PC-3 (cell line): ENCODE measurements around the gene RNLS. TPM values are rescaled to one million over a fixed set of nuclear protein-coding genes. Genes with fewer than 3 reads are reported as not detected.

Experiments used
- ATAC-seq: fragments of 200-7000 bp; cut with Tn5 transposase; 2 replicates; pipeline ENCODE4 v1.9.1; 2020; ENCODE audit warnings: mild to moderate bottlenecking, moderate library complexity
- BruUV-seq: library from RNA; stranded (reverse); fragments of 400-500 nt; replicated peaks from 2 replicates; lab custom pipeline; 2021; lab: Mats Ljungman, UMichigan
- CTCF ChIA-PET: fragments of 300-600 bp; sonication (Branson Sonifier 250); formaldehyde crosslinking; loops from one replicate; lab custom pipeline; 2022; ENCODE audit warnings: antibody characterized with exemption; lab: Charles Lee
- POLR2A ChIA-PET: fragments of 300-600 bp; sonication (Branson Sonifier 250); formaldehyde crosslinking; loops from one replicate; lab custom pipeline; 2022; ENCODE audit warnings: antibody characterized with exemption; ENCODE audit not compliant: unreplicated experiment; lab: Charles Lee
- DNase-seq: peaks from one replicate; pipeline ENCODE4 v3.0.0-alpha.2; 2015
- H2AFZ ChIP-seq: fragments of 300-600 bp; sonication (generic); 2 replicates; pipeline ENCODE4 v1.6.0; 2016; ENCODE audit warnings: antibody characterized with exemption, low read length
- H3F3A ChIP-seq: fragments of 300-600 bp; sonication (generic); one replicate; pipeline ENCODE4 v1.6.0; 2017; ENCODE audit warnings: antibody characterized with exemption, low read length, control low read depth, mild to moderate bottlenecking; ENCODE audit not compliant: unreplicated experiment
- H3K27ac ChIP-seq: fragments of 300-600 bp; sonication (generic); 2 replicates; pipeline ENCODE4 v1.5.1; 2016; ENCODE audit warnings: mild to moderate bottlenecking, low read length
- H3K27me3 ChIP-seq: fragments of 300-600 bp; sonication (generic); 2 replicates; pipeline ENCODE4 v1.6.1; 2016; ENCODE audit warnings: low read length, mixed read lengths
- H3K36me3 ChIP-seq: fragments of 300-600 bp; sonication (generic); 2 replicates; pipeline ENCODE4 v1.6.1; 2016; ENCODE audit warnings: low read depth, mixed run types, low read length, mixed read lengths
- H3K4me1 ChIP-seq: fragments of 300-600 bp; sonication (generic); 2 replicates; pipeline ENCODE4 v1.5.1; 2016; ENCODE audit warnings: low read length; ENCODE audit not compliant: insufficient read depth
- H3K4me2 ChIP-seq: fragments of 300-600 bp; sonication (generic); 2 replicates; pipeline ENCODE4 v1.6.0; 2016; ENCODE audit warnings: low read length
- H3K4me3 ChIP-seq: fragments of 300-600 bp; sonication (generic); 2 replicates; pipeline ENCODE4 v1.5.1; 2016; ENCODE audit warnings: mild to moderate bottlenecking, low read length, mixed read lengths
- H3K79me2 ChIP-seq: fragments of 300-600 bp; sonication (generic); 2 replicates; pipeline ENCODE4 v1.6.1; 2017; ENCODE audit warnings: low read length, mixed read lengths
- H3K9ac ChIP-seq: fragments of 300-600 bp; sonication (generic); 2 replicates; pipeline ENCODE4 v1.6.0; 2016; ENCODE audit warnings: mild to moderate bottlenecking, low read length
- H3K9me2 ChIP-seq: fragments of 300-600 bp; sonication (generic); replicated peaks from 2 replicates; pipeline ENCODE4 v1.6.1; 2016; ENCODE audit warnings: mixed run types, low read length, mixed read lengths
- H3K9me3 ChIP-seq: fragments of 300-600 bp; sonication (generic); 2 replicates; pipeline ENCODE4 v1.6.1; 2016; ENCODE audit warnings: low read length, mixed read lengths
- H4K20me1 ChIP-seq: fragments of 300-600 bp; sonication (generic); 2 replicates; pipeline ENCODE4 v1.6.1; 2016; ENCODE audit warnings: low read length, mixed read lengths
- CTCF ChIP-seq: fragments of 300-600 bp; sonication (generic); conservative IDR thresholded peaks from 2 replicates; pipeline ENCODE4 v1.5.1; 2017; ENCODE audit warnings: antibody characterized with exemption, low read depth, mild to moderate bottlenecking, low read length
- EZH2 ChIP-seq: fragments of 300-600 bp; sonication (generic); IDR thresholded peaks from one replicate; pipeline ENCODE4 v1.6.1; 2017; ENCODE audit warnings: antibody characterized with exemption, mild to moderate bottlenecking, low read length; ENCODE audit not compliant: unreplicated experiment
- EZH2phosphoT487 ChIP-seq: fragments of 300-600 bp; sonication (generic); IDR thresholded peaks from 2 replicates; pipeline ENCODE4 v1.6.1; 2018; ENCODE audit warnings: mild to moderate bottlenecking, antibody characterized with exemption, low read length, borderline replicate concordance
- intact Hi-C: fragments of 100-400 bp; cut with micrococcal nuclease; formaldehyde crosslinking; loops from 2 replicates; pipeline ENCODE4 v1.9.0; 2023
- total RNA-seq: library from RNA; depleted of rRNA; stranded (reverse); fragments of >200 nt; gene quantifications from 2 replicates; pipeline ENCODE4 v1.2.3, GENCODE V29; 2014

RNLS gene
- total RNA-seq, 1 experiment from 2014 or later: not detected

GRCh38 chr10:88399240-88399639 lies 183.9 kb downstream of the RNLS start:
- Histone ChIP-seq H3K9me2 (no peaks in the 10 kb centered on the region), H4K20me1 (no peaks in the 10 kb centered on the region), H3K36me3 (no peaks in the 10 kb centered on the region), H3K79me2 (no peaks in the 10 kb centered on the region), H3K4me1 (no peaks in the 10 kb centered on the region), H3K27ac (no peak overlapping the region), H3K9me3 (no peaks in the 10 kb centered on the region), H3K27me3 (no peaks in the 10 kb centered on the region), H3K4me3 (no peak overlapping the region), H3K9ac (no peak overlapping the region), H3F3A (no peaks in the 10 kb centered on the region), H3K4me2 (no peak overlapping the region), H2AFZ (no peak overlapping the region)
- no TSS peak for BruUV-seq
- DNase-seq (no peak), ATAC-seq (no peak)
- intact Hi-C loops: no loop called here
- ChIA-PET POLR2A (no interaction called here), CTCF (no interaction called here)
- TF ChIP-seq EZH2: no peak
- no peak for TF ChIP-seq CTCF
- TF ChIP-seq EZH2phosphoT487: no peak

- Histone ChIP-seq H3K9ac (no peak overlapping the region), H3K79me2 (no peaks in the 10 kb centered on the region), H3K4me1 (no peaks in the 10 kb centered on the region), H3K36me3 (no peaks in the 10 kb centered on the region), H4K20me1 (no peaks in the 10 kb centered on the region), H2AFZ (no peak overlapping the region), H3F3A (no peaks in the 10 kb centered on the region), H3K27me3 (no peaks in the 10 kb centered on the region), H3K9me2 (no peaks in the 10 kb centered on the region), H3K9me3 (no peaks in the 10 kb centered on the region), H3K27ac (no peak overlapping the region), H3K4me2 (no peak overlapping the region), H3K4me3 (no peak overlapping the region)
- TF ChIP-seq EZH2: no peak
- TF ChIP-seq EZH2phosphoT487: no peak
- TF ChIP-seq CTCF: no peak
- POLR2A ChIA-PET: no interaction called here
- intact Hi-C loops: no loop called here
- CTCF ChIA-PET: no interaction called here
- DNase-seq: no peak
- no TSS peak for BruUV-seq
- ATAC-seq: no peak
Measured at GRCh38 chr10:88395677-88396076, 187.4 kb downstream of the RNLS start.

- Histone ChIP-seq H3K79me2 (no peaks in the 10 kb centered on the region), H3F3A (no peaks in the 10 kb centered on the region), H3K9me2 (no peaks in the 10 kb centered on the region), H3K4me3 (no peak overlapping the region), H3K9ac (no peak overlapping the region), H2AFZ (no peak overlapping the region), H4K20me1 (no peaks in the 10 kb centered on the region), H3K27ac (no peak overlapping the region), H3K27me3 (no peaks in the 10 kb centered on the region), H3K9me3 (no peaks in the 10 kb centered on the region), H3K36me3 (no peaks in the 10 kb centered on the region), H3K4me1 (no peaks in the 10 kb centered on the region), H3K4me2 (no peak overlapping the region)
- TF ChIP-seq CTCF (no peak), EZH2phosphoT487 (no peak), EZH2 (no peak)
- intact Hi-C loops: no loop called here
- no peak for ATAC-seq
- ChIA-PET POLR2A (no interaction called here), CTCF (no interaction called here)
- BruUV-seq: no TSS peak
- DNase-seq: no peak
Measured at GRCh38 chr10:88392222-88392621, 190.9 kb downstream of the RNLS start.
